Neural cell (in vitro differentiated cells): ENCODE data around the gene ENO3. TPM values are rescaled to one million over a fixed set of nuclear protein-coding genes. Genes with fewer than 3 reads are reported as not detected.
A peak's percentile ranks its signal among the peaks of the same experiment; 100 is the strongest.

Experiments
- H2AFZ ChIP-seq: fragments of 200-600, 300-800 bp; sonication (generic), shearing (Covaris generic); 2 replicates; pipeline ENCODE4 v1.6.0; 2014; ENCODE audit warnings: low read depth, mild to moderate bottlenecking, antibody characterized with exemption, low read length, moderate library complexity
- H3F3A ChIP-seq: fragments of 200-600 bp; shearing (Covaris generic); 2 replicates; pipeline ENCODE4 v1.6.1; 2016; ENCODE audit warnings: mild to moderate bottlenecking, moderate library complexity, mixed read lengths, antibody characterized with exemption, low read length; ENCODE audit not compliant: insufficient read depth, poor library complexity, severe bottlenecking
- H3K27ac ChIP-seq: fragments of 200-600, 300-800 bp; sonication (generic), shearing (Covaris generic); 2 replicates; pipeline ENCODE4 v1.5.1; 2014; ENCODE audit warnings: mild to moderate bottlenecking, low read length, moderate library complexity
- H3K27me3 ChIP-seq: fragments of 300-800, 200-600 bp; sonication (generic), shearing (Covaris generic); 2 replicates; pipeline ENCODE4 v1.6.0; 2014; ENCODE audit warnings: mild to moderate bottlenecking, low read depth, low read length, moderate library complexity; ENCODE audit not compliant: insufficient read depth
- H3K36me3 ChIP-seq: fragments of 300-800, 200-600 bp; sonication (generic), shearing (Covaris generic); 2 replicates; pipeline ENCODE4 v1.5.1; 2014; ENCODE audit warnings: mild to moderate bottlenecking, antibody characterized with exemption, low read length, moderate library complexity; ENCODE audit not compliant: insufficient read depth
- H3K4me2 ChIP-seq: fragments of 300-800, 200-600 bp; sonication (generic), shearing (Covaris generic); 2 replicates; pipeline ENCODE4 v1.6.0; 2014; ENCODE audit warnings: mild to moderate bottlenecking, low read length
- H3K4me3 ChIP-seq: fragments of 300-800, 200-600 bp; sonication (generic), shearing (Covaris generic); 2 replicates; pipeline ENCODE4 v1.5.1; 2014; ENCODE audit warnings: mild to moderate bottlenecking, low read length, moderate library complexity
- H3K79me2 ChIP-seq: fragments of 200-600 bp; shearing (Covaris generic); replicated peaks from 2 replicates; pipeline ENCODE4 v1.6.0; 2014; ENCODE audit warnings: mild to moderate bottlenecking, low read length, moderate library complexity; ENCODE audit not compliant: insufficient read depth
- H3K9ac ChIP-seq: fragments of 300-800, 200-600 bp; sonication (generic), shearing (Covaris generic); 2 replicates; pipeline ENCODE4 v1.6.1; 2016; ENCODE audit warnings: mild to moderate bottlenecking, low read length, mixed read lengths
- H3K9me2 ChIP-seq: fragments of 200-600 bp; shearing (Covaris generic); 2 replicates; pipeline ENCODE4 v1.6.1; 2016; ENCODE audit warnings: mild to moderate bottlenecking, low read length, mixed read lengths; ENCODE audit not compliant: insufficient read depth
- H3K9me3 ChIP-seq: fragments of 200-600, 300-800 bp; sonication (generic), shearing (Covaris generic); 2 replicates; pipeline ENCODE4 v1.6.1; 2016; ENCODE audit warnings: mild to moderate bottlenecking, mixed run types, low read length, moderate library complexity, mixed read lengths
- H4K20me1 ChIP-seq: fragments of 200-600 bp; shearing (Covaris generic); 2 replicates; pipeline ENCODE4 v1.6.1; 2016; ENCODE audit warnings: mild to moderate bottlenecking, mixed run types; ENCODE audit not compliant: insufficient read depth
- EP300 ChIP-seq: fragments of 450-650 bp; conservative IDR thresholded peaks from 2 replicates; pipeline ENCODE4 v1.6.1; 2014; ENCODE audit warnings: antibody characterized with exemption, mild to moderate bottlenecking, moderate library complexity; ENCODE audit not compliant: poor library complexity, severe bottlenecking
- EZH2 ChIP-seq: fragments of 200-600, 300-800 bp; shearing (Covaris generic), sonication (generic); IDR thresholded peaks from 2 replicates; pipeline ENCODE4 v1.6.1; 2014; ENCODE audit warnings: antibody characterized with exemption, low read length, borderline replicate concordance, mild to moderate bottlenecking; ENCODE audit not compliant: insufficient read depth, poor library complexity, severe bottlenecking
- MXI1 ChIP-seq: fragments of 450-650 bp; conservative IDR thresholded peaks from 2 replicates; pipeline ENCODE4 v1.6.1; 2014; ENCODE audit warnings: antibody characterized with exemption, mild to moderate bottlenecking; ENCODE audit not compliant: poor library complexity, severe bottlenecking
- POLR2AphosphoS5 ChIP-seq: IDR thresholded peaks from 2 replicates; pipeline ENCODE4 v1.6.1; 2012
- RAD21 ChIP-seq: fragments of 450-650 bp; conservative IDR thresholded peaks from 2 replicates; pipeline ENCODE4 v1.6.1; 2014; ENCODE audit warnings: antibody characterized with exemption, mild to moderate bottlenecking, moderate library complexity
- REST ChIP-seq: IDR thresholded peaks from 2 replicates; pipeline ENCODE4 v1.6.1; 2012; ENCODE audit warnings: borderline replicate concordance
- SMC3 ChIP-seq: fragments of 450-650 bp; conservative IDR thresholded peaks from 2 replicates; pipeline ENCODE4 v1.6.1; 2014; ENCODE audit warnings: antibody characterized with exemption, mild to moderate bottlenecking, moderate library complexity; ENCODE audit not compliant: poor library complexity
- TAF1 ChIP-seq: IDR thresholded peaks from 2 replicates; pipeline ENCODE4 v1.6.1; 2012; ENCODE audit warnings: low read depth
- polyA plus RNA-seq: library from polyadenylated mRNA; depleted of rRNA; stranded (reverse); fragments of >200 nt; gene quantifications from 2 replicates; pipeline ENCODE4 v1.2.3, GENCODE V29; 2014
- TF ChIP-seq, protein P1 (sequence below): fragments of 450-650 bp; IDR thresholded peaks from 2 replicates; pipeline ENCODE4 v1.5.1; 2014; ENCODE audit warnings: antibody characterized with exemption, mild to moderate bottlenecking, moderate library complexity; ENCODE audit not compliant: poor library complexity, severe bottlenecking

The ENO3 gene
- polyA plus RNA-seq, 1 donor from 2014 or later = 2.3 TPM

DNA sequence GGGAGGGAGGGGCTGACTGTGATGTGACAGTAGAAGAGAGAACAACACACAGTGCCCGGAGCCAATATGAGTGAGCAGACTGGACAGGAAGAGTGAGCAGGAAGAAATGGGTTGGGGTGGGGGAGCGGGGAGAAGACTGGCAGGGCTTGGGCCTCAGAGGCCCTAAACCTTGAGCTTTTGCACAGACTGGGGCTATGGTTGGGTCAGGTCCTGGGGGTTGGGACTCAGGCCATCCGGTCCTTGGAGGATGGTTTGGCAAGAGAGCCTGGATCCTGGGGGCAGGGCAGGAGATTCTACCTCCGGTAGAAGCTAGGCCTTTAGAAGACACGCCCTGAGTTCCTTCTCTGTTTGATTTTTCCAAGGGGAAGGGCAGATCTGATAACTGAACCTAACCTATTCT lies 35.5 kb downstream of the ENO3 start:
- Histone ChIP-seq H3K9me2 (no peaks in the 10 kb centered on the region), H3K27ac (peak overlapping the region; percentile 24), H3K4me2 (peak overlapping the region; percentile 71), H2AFZ (peak overlapping the region; percentile 90), H3F3A (no peaks in the 10 kb centered on the region), H3K9ac (peak overlapping the region; percentile 78), H3K36me3 (no peaks in the 10 kb centered on the region), H3K79me2 (no peaks in the 10 kb centered on the region), H4K20me1 (no peaks in the 10 kb centered on the region), H3K27me3 (peaks cover 2% of the 10 kb centered on the region), H3K4me3 (peak overlapping the region; percentile 94), H3K9me3 (no peaks in the 10 kb centered on the region)
- TF ChIP-seq SMC3 = no peak
- TF ChIP-seq MXI1 = no peak
- no peak for TF ChIP-seq EZH2
- TF ChIP-seq REST = no peak

DNA sequence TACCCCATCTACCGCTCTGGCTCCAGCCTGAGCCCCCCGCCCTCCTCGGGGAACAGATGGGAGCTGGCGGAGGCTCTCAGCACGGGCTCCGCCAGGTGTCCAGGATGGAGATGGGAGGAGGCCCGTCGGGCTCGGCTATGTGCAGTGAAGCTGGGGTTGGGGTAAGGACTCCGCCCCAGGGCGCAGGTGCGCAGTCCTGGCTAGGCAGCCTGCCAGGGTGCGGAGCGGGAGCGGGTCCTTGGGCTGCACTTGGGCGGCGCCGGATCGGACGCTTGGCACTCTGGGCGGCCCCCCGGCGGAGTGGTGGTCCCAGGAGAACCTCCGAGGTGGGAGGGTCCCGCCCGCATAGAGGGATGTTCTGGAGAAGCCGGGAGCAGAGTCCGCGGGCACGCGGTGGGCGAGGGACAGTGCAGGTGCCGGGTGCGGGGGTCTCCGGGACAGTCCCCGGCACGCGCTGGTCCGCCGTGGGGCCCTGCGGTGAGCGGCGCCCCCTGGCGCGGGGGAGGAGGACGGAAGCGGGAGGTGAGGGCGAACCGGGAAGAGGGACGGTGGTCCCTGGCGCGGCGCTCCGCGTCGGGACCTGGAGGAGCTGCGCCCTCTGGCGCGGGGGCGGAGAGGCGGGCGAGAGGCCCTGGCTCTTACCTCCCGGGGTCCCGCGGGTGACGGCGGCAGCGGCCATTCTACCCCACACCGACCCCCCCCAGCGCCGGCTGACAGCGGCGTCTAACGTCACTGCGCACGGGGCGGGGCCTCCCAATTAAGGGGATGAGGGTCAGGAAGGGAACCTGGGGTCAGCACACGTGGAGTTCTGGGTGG lies 36.2 kb downstream of the ENO3 start, which contains the start of gene CAMTA2:
CAMTA2 (minus strand) TSS at position 725 of the 816 bp plus-strand sequence. CDS start 1,453 bp downstream, outside the sequence.
- peak within 1 kb of the TSS; percentile 24 for H3K27ac ChIP-seq
- no peaks in the 10 kb centered on the region for H3F3A ChIP-seq
- no peaks in the 10 kb centered on the region for H3K36me3 ChIP-seq
- peaks cover 2% of the 10 kb centered on the region for H3K27me3 ChIP-seq
- H3K9ac ChIP-seq = peak within 1 kb of the TSS; percentile 78
- H4K20me1 ChIP-seq = no peaks in the 10 kb centered on the region
- H3K9me3 ChIP-seq = no peaks in the 10 kb centered on the region
- peak within 1 kb of the TSS; percentile 90 for H2AFZ ChIP-seq
- H3K9me2 ChIP-seq = no peaks in the 10 kb centered on the region
- H3K79me2 ChIP-seq = no peaks in the 10 kb centered on the region
- peak within 1 kb of the TSS; percentile 73 for H3K4me2 ChIP-seq
- TF ChIP-seq EP300 (peak; percentile 42), SMC3 (peak; percentile 41), RAD21 (peak; percentile 42), TAF1 (no peak), EZH2 (no peak), MXI1 (peak; percentile 54), POLR2AphosphoS5 (peak; percentile 79), REST (no peak)
- TF ChIP-seq, protein P1, sequence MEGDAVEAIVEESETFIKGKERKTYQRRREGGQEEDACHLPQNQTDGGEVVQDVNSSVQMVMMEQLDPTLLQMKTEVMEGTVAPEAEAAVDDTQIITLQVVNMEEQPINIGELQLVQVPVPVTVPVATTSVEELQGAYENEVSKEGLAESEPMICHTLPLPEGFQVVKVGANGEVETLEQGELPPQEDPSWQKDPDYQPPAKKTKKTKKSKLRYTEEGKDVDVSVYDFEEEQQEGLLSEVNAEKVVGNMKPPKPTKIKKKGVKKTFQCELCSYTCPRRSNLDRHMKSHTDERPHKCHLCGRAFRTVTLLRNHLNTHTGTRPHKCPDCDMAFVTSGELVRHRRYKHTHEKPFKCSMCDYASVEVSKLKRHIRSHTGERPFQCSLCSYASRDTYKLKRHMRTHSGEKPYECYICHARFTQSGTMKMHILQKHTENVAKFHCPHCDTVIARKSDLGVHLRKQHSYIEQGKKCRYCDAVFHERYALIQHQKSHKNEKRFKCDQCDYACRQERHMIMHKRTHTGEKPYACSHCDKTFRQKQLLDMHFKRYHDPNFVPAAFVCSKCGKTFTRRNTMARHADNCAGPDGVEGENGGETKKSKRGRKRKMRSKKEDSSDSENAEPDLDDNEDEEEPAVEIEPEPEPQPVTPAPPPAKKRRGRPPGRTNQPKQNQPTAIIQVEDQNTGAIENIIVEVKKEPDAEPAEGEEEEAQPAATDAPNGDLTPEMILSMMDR = peak; percentile 92
- H3K4me3 ChIP-seq = peak within 1 kb of the TSS; percentile 94
